ENCODE results near the gene DACH1.
"Not testable (repeated sequence)": the region's sequence is repeated elsewhere in the genome, so short reads cannot be mapped to it uniquely, and the experiment has no call there.

DACH1 gene

GRCh38 chr13:71867131-71867814 lies at the start of gene DACH1:
Gene DACH1, minus strand, starts transcription at chr13:71867204.
- peak; percentile 95 for DNase-seq

- no peak for DNase-seq
These were observed 46.7 kb upstream of the DACH1 start for GRCh38 chr13:71913717-71914116.

- DNase-seq, result no peak
These were observed 45.5 kb upstream of the DACH1 start for GRCh38 chr13:71912524-71912923.

- DNase-seq, result peak; percentile 96
These were observed 39.4 kb upstream of the DACH1 start for GRCh38 chr13:71906448-71906847.

GRCh38 chr13:71902676-71903075 lies 35.7 kb upstream of the DACH1 start:
- no peak for DNase-seq

- not testable (repeated sequence) for DNase-seq
These were observed 26.5 kb upstream of the DACH1 start for GRCh38 chr13:71893506-71893905.

- no peak for DNase-seq
These were observed 19.9 kb upstream of the DACH1 start for GRCh38 chr13:71886880-71887279.

- DNase-seq, result no peak
These were observed 15.1 kb upstream of the DACH1 start for GRCh38 chr13:71882120-71882519.

- no peak for DNase-seq
These were observed 13.9 kb upstream of the DACH1 start for GRCh38 chr13:71880753-71881541.

GRCh38 chr13:71879808-71880344 lies 12.9 kb upstream of the DACH1 start:
- DNase-seq, result no peak

GRCh38 chr13:71879129-71879535 lies 12.1 kb upstream of the DACH1 start:
- peak; percentile 87 for DNase-seq

- no peak for DNase-seq
These were observed 10.3 kb upstream of the DACH1 start for GRCh38 chr13:71877256-71877653.

- DNase-seq, result no peak
These were observed 9.7 kb upstream of the DACH1 start for GRCh38 chr13:71876648-71877255.

- no peak for DNase-seq
These were observed 8.8 kb upstream of the DACH1 start for GRCh38 chr13:71875823-71876222.

- no peak for DNase-seq
These were observed 7.5 kb upstream of the DACH1 start for GRCh38 chr13:71874458-71874857.

GRCh38 chr13:71873418-71874247 lies 6.6 kb upstream of the DACH1 start:
- DNase-seq, result no peak

GRCh38 chr13:71871844-71872243 lies 4.8 kb upstream of the DACH1 start:
- DNase-seq, result no peak

- no peak for DNase-seq
These were observed 4.3 kb upstream of the DACH1 start for GRCh38 chr13:71871176-71871754.

- no peak for DNase-seq
These were observed 3.1 kb upstream of the DACH1 start for GRCh38 chr13:71870100-71870499.

- no peak for DNase-seq
These were observed 2.3 kb upstream of the DACH1 start for GRCh38 chr13:71869274-71869673.

GRCh38 chr13:71866335-71867130 lies 471 bp downstream of the DACH1 start:
- DNase-seq, result peak; percentile 66

All from hematopoietic multipotent progenitor cell treated with erythropoietin and hydrocortisone succinate and interleukin-3 and kit ligand, for 4 days (in vitro differentiated cells).